ENCODE data around the gene GPR3.
"Not testable (repeated sequence)": the region's sequence is repeated elsewhere in the genome, so short reads cannot be mapped to it uniquely, and the experiment has no call there.

Gene GPR3

GRCh38 chr1:27431601-27431940 lies 39.1 kb downstream of the GPR3 start:
- no peak for DNase-seq

GRCh38 chr1:27432725-27433124 lies 40.3 kb downstream of the GPR3 start:
- DNase-seq, result not testable (repeated sequence)

DNA sequence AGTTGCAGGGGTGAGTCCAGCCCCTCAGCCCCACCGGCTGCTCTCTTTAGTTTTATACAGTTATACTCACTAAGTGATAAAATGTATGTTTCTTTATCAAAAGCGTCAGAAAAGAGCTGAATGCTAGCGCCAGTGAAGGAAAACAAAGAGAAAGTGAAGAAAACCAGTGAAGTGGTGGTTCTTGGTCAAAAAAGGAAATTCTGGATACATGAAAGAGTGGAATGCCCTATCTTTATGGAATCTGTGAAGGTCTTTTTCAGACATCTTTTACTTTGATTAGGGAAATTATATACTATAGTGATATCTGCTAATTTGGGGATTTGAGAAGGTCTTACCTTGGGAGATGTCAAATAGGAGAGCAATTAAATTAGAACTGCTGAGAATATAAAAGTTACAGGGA lies 41.3 kb downstream of the GPR3 start:
- no peak for DNase-seq

DNA sequence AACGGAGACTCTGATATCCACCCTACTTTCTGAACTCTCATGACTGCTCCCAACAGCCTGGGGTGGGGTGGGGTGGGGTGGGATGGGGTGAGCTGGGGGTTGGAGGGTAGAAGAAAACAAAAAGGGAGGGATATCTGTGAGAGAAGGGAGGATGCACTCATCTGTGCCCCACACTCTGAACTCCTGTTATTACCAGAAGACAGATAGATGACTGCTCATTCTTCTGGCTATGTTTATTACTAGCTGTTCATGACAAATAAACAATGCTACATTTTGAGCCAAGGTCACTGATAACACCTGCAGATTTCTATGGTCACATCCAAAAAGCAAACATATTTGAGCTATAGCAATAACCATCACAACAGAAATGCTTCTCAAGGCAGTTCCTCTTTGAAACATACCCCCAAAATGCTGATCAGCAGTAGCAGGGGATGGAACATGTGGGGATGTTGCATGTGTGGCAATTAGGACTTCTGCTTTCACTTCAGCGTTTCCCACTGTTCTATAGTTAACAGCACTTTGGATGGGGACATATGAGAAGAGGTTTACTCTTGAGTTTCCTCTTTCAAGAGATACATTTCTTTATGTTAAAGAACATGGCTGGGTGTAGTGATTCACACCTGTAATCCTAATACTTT lies 43.3 kb downstream of the GPR3 start:
- DNase-seq, result no peak

GRCh38 chr1:27436204-27437159 lies 44.1 kb downstream of the GPR3 start:
- DNase-seq, result no peak

- DNase-seq, result no peak
These were observed 46.2 kb downstream of the GPR3 start for GRCh38 chr1:27438621-27439061.

- no peak for DNase-seq
These were observed 46.7 kb downstream of the GPR3 start for GRCh38 chr1:27439150-27439549.

DNA sequence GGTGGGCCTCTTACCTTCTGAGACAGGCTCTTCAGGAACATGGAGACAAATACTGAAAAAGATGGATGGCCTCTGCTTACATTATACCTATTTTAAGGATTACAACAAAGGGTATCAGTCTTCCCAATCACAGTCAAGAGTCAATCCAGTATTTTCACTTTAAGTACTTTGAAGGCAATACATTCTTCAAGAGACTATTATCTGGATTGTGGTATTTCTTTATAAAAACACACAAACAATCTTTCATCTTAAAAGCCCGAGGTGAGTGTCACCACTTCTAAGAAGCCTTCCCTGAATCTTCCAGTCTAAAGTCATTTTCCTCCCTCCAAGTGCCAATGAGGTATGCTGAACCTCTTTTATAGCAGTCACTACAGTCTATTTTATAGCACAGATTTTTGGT lies 52.2 kb downstream of the GPR3 start:
- no peak for DNase-seq

Measured in DMS79 (cell line).